GM12874 (cell line): Measurements from ENCODE around the gene FAF2.

Experiments used
- TF ChIP-seq, protein P1 (sequence below): IDR thresholded peaks from 2 replicates; pipeline ENCODE4 v1.5.1; 2011; ENCODE audit warnings: low read depth, mild to moderate bottlenecking, control low read depth, low read length, moderate library complexity; ENCODE audit not compliant: insufficient read depth

The FAF2 gene

DNA sequence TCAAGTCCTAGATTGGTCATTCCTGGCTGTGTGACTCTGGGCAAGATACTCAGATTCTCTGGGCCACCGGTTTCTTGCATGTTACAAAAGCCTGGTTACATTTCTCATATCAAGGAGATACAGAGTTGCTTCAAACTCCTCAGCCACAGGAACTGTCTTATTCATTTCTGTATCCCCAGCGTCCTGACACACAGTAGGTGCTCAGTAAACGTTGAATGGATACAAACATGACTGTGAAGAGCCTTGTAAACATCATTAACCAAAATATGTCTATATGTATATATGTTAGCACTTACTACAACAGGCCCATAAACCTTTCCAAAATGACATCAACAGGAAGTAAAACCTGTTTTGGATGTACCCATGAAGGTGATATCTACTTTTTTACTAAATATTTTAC, 33.5 kb upstream of the FAF2 start:
- TF ChIP-seq, protein P1, sequence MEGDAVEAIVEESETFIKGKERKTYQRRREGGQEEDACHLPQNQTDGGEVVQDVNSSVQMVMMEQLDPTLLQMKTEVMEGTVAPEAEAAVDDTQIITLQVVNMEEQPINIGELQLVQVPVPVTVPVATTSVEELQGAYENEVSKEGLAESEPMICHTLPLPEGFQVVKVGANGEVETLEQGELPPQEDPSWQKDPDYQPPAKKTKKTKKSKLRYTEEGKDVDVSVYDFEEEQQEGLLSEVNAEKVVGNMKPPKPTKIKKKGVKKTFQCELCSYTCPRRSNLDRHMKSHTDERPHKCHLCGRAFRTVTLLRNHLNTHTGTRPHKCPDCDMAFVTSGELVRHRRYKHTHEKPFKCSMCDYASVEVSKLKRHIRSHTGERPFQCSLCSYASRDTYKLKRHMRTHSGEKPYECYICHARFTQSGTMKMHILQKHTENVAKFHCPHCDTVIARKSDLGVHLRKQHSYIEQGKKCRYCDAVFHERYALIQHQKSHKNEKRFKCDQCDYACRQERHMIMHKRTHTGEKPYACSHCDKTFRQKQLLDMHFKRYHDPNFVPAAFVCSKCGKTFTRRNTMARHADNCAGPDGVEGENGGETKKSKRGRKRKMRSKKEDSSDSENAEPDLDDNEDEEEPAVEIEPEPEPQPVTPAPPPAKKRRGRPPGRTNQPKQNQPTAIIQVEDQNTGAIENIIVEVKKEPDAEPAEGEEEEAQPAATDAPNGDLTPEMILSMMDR: no peak

DNA sequence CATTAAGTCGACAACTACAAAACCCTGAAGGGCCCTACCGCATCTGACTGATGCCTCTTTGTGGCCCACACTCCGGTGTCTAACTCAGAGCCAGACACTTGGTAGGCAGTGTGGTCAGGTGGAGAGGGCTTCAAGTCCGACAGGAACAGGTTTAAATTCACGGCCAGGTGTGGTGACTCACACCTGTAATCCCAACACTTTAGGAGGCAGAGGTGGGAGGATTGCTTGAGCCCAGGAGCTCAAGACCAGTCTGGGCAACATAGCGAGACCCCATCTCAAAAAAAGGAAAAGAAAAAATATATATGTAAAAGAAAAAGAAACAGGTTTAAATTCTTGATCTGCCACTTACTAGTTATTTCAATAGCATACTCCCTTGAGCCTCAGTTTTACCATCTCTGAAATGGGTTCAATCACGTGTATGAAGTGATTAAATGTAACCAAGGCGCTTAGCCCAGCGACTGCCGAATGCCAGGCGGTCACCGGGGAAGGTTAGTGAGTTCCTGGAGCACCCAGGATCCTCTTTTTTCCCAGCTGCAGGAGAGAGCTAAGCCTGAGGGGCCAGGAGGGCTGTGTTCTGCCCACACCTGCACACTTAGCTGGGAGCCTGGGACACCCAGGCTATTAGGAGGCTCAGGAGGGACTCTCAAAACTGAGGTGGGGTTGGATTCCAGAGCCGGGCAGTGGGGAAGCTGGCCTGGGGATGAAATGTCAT, 32.8 kb upstream of the FAF2 start:
- TF ChIP-seq, protein P1: no peak

DNA sequence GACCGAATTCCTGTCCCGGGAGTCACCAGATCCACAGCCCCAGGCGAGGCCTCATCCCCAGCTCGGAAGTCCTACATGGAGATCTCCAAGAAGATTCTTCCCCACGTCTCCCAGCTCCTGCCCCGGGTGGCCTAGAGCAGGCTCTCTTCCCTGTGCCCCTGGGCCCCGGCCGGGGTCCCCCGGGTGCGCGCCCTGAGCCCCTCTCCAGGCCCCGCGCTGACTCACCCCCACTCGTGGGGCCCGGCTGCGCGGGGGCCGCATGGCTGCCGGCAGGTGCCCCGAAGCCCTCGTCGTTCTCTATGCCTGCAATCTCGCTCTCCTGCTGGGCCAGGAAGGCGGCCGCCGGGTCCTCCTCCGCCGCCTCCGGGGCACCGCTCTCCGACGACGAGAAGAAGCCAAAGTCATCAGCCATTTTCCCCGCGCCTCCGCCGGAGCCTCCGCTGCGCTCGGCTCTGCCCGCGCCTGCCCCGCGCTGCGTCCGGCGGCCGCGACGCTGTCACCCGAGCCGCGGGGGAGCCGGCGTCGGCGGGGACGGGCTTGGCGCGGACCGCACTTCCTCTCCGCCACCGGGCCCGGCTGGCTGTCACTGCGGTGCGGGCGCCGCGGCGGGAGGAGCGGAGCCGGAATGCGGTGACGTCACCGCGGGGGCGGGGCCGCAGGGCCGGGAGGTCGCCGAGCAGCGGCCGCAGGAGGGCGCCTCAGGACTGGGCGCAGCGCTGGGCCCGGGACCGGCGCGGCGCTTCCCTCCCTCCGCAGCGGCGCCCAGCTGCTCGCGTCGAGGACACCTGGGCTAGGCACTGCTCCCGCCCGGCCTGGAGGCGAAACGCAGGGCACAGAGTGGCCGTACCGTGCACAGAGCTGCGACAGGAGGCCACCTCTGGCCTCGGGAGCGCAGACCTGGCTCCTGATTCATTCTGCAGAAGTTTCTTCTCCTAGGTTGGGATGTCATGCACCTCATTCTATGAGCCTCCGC, 31.9 kb upstream of the FAF2 start, which contains the start of gene CLTB:
TSS of gene CLTB (minus strand) at position 588 of the 973 bp plus-strand sequence. CDS start at position 412, 176 bp downstream.
- TF ChIP-seq, protein P1: peak; percentile 84

DNA sequence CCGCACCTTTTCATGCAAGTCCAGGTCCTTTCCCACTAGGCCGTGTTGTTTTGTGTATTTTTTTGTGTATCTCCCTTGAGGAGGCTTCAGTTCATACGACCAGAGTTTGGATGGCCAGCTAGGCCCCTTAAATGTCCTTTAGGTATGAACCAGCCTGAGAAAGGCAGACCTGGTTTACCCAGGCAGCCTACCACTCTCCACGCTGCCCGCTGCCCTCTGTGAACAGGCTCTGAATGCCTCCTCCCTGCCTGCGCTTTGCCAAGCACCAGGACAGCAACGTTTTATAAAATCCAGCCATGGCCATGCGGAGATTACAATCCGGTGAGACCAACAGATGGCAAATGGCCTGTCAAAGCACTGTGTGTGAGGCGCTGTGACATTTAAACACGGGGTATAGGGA, 31.2 kb upstream of the FAF2 start:
- TF ChIP-seq, protein P1: no peak

DNA sequence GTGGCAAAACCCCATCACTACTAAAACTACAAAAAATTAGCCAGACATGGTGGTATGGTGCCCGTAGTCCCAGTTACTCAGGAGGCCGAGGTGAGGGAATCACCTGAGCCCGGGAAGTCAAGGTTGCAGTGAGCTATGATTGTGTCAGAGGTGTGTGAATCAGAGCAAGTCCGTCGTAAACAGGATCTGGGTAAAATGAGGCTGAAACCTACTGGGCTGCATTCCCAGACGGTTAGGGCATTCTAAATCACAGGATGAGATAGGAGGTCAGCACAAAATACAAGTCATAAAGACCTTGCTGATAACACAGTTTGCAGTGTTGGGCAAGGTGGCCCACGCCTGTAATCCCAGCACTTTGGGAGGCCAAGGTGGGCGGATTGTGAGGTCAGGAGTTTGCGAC, 29.9 kb upstream of the FAF2 start:
- TF ChIP-seq, protein P1: no peak

DNA sequence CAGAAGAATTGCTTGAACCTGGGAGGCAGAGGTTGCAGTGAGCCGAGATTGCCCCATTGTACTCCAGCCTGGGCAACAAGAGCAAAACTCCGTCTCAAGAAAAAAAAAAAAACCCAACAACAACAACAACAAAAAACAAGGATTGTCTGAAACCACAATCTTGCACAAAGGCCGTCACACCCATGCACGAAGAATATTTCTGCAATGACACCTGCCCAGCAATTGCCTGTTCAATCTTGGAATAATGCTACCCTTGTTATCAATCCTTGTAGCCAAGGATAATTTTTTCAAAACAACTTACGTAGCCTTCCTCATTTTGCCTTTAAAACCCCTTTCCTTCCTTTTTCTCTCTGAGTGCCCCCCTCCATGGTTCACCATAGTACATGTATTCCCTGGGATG, 28.1 kb upstream of the FAF2 start:
- TF ChIP-seq, protein P1: no peak

DNA sequence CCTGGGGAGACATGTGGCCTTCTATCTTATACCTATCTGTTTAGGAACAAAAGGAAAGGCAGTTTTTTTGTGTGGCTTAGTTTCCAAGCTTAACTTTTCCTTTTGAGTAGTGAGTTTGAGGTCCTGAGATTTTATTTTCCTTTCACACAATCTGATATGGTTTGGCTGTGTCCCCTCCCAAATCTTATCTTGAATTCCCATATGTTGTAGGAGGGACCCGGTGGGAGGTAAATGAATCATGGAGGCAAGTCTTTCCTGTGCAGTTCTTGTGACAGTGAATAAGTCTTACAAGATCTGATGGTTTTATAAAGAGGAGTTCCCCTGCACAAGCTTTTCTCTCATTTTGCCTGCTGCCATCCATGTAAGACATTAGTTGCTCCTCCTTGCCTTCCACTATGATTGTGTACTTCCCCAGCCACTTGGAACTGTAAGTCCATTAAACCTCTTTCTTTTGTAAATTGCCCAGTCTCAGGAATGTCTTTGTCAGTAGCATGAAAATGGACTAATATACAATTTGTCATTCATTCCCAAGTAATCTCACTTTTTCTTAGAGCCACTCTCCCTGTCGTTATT, 27.1 kb upstream of the FAF2 start:
- TF ChIP-seq, protein P1: no peak
